Naive B cell (primary cell): ENCODE measurements around the gene ALOX15. TPM values are rescaled to one million over a fixed set of nuclear protein-coding genes. Genes with fewer than 3 reads are reported as not detected.
"Not testable (repeated sequence)": the region's sequence is repeated elsewhere in the genome, so short reads cannot be mapped to it uniquely, and the experiment has no call there.

ENCODE experiments used
- ATAC-seq, 2 donors: fragments of 150-1000 bp; cut with Tn5 transposase; 2 replicates each; pipeline ENCODE4 v1.10.0; 2021; ENCODE audit warnings: low read depth in 2 of 2, mild to moderate bottlenecking in 2 of 2, moderate library complexity in 2 of 2
- DNase-seq: peaks from one replicate; pipeline ENCODE4 v3.0.0; 2022
- H3K27ac Mint-ChIP-seq, 6 donors: one replicate each; pipeline ENCODE4 v1.8.0; 2020 to 2022; ENCODE audit warnings: mild to moderate bottlenecking in 6 of 6, mixed read lengths in 6 of 6, moderate library complexity in 5 of 6, inconsistent platforms in 2 of 6
- H3K27me3 Mint-ChIP-seq, 3 donors: one replicate each; pipeline ENCODE4 v1.8.0; 2021 to 2022; ENCODE audit warnings: mixed read lengths in 3 of 3, mild to moderate bottlenecking in 1 of 3
- H3K36me3 Mint-ChIP-seq, 2 donors: one replicate each; pipeline ENCODE4 v1.8.0; 2020 to 2022; ENCODE audit warnings: mixed read lengths in 2 of 2, inconsistent platforms in 1 of 2, mild to moderate bottlenecking in 1 of 2
- H3K4me1 Mint-ChIP-seq, 3 donors: one replicate each; pipeline ENCODE4 v1.8.0; 2020 to 2022; ENCODE audit warnings: mixed read lengths in 3 of 3, inconsistent platforms in 1 of 3, mild to moderate bottlenecking in 1 of 3, moderate library complexity in 1 of 3
- H3K4me3 Mint-ChIP-seq, 8 donors: one replicate each; pipeline ENCODE4 v1.8.0; 2020 to 2022; ENCODE audit warnings: mild to moderate bottlenecking in 8 of 8, mixed read lengths in 8 of 8, moderate library complexity in 8 of 8, inconsistent platforms in 2 of 8
- H3K9me3 Mint-ChIP-seq, 7 donors: one replicate each; pipeline ENCODE4 v1.8.0; 2020 to 2022; ENCODE audit warnings: mixed read lengths in 7 of 7, mild to moderate bottlenecking in 5 of 7, inconsistent platforms in 2 of 7, moderate library complexity in 1 of 7
- polyA plus RNA-seq, 6 donors: library from polyadenylated mRNA; unstranded; fragments of 300-500 nt; fragmentation: Illumina TruSeq; gene quantifications; one replicate each; pipeline ENCODE4 v1.2.3, GENCODE V29; 2021; ENCODE audit warnings: low read depth in 6 of 6

Gene ALOX15
- polyA plus RNA-seq, 6 donors from 2014 or later: 0.09 TPM; not detected in 5

DNA sequence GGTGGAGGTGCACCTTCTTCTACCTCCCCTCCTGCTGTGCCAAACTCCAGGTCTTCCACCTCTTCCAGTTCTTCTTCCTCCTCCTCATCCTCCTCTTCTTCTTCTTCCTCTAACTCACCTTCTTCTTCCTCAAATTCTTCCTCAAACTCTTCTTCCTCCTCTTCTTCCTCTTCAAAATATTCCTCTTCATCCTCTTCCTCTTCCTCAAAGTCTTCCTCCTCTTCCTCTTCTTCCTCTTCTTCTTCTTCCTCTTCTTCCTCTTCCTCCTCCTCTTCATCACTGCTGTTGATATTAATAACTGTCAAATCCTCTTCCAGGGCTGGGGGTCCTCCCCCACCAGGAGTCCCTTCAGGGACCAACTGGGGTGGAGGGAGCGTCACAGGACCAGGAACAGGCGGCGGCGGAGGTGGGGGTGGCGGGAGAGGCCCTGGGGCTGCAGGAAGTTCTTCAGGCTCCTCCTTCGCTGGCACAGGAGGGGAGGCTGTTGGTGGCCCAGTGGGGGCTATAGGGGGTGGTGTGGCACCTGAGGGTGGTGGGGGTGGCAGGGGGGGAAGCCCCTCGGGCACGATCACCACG, 30.7 kb upstream of the ALOX15 start:
- H3K36me3 Mint-ChIP-seq: peaks cover 24 to 41% of the 10 kb centered on the region in 2 donors
- DNase-seq: no peak

DNA sequence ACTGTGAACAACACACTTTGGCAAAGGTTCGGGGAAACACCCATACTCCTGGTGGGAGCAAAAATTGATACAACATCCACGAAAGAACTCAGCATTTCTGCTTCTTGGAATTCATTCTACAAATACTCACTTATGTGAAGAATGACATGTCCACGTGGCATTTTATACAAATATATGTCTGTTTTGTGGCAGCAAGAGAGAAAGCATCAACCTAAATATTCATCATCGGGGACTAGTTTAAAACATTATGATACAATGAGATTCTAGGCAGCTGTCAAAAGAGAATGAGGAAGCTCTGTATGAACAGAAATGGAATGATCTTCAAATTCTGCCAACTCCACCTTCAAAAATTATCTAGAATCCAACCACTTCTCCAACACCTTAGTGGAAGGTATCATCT, 25.7 kb upstream of the ALOX15 start:
- no peaks in the 10 kb centered on the region for H3K9me3 Mint-ChIP-seq
- ATAC-seq (no peak), DNase-seq (no peak)
- peaks cover 15 to 16% of the 10 kb centered on the region in 2 donors for H3K36me3 Mint-ChIP-seq
- H3K4me1 Mint-ChIP-seq: peaks cover 0 to 3% (median 0%) of the 10 kb centered on the region in 3 donors
- H3K4me3 Mint-ChIP-seq: no peak overlapping the region
- H3K27ac Mint-ChIP-seq: no peak overlapping the region
- no peaks in the 10 kb centered on the region for H3K27me3 Mint-ChIP-seq

More for the DNA sequence above, 30.7 kb upstream of the ALOX15 start:
- Mint-ChIP-seq H3K27ac (peak overlapping the region in 2 of 6 donors; percentile 47 to 80), H3K4me1 (peaks cover 0 to 3% (median 0%) of the 10 kb centered on the region in 3 donors), H3K9me3 (no peaks in the 10 kb centered on the region), H3K27me3 (no peaks in the 10 kb centered on the region), H3K4me3 (peak overlapping the region in 1 of 8 donors; percentile 84)
- no peak for ATAC-seq

DNA sequence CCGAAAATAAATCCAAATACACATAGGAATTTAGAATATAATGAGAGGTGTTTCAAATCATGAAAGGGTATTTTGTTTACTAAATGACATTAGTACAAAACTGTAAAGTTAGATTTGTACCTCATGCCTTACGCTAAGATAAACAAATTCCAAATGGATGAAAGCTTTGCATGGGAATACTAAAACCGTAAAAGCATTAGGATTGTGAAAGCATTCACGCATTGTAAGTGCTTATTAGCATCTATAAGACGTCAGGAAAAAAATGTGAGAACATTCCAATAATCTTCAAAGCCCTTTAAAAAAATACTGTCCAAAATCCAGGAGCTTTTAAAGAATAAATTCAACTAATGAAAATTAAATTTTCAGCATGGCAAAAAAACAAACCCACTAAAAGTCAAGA, 24.8 kb upstream of the ALOX15 start:
- no peaks in the 10 kb centered on the region for H3K9me3 Mint-ChIP-seq
- no peaks in the 10 kb centered on the region for H3K27me3 Mint-ChIP-seq
- H3K36me3 Mint-ChIP-seq: peaks cover 7 to 12% of the 10 kb centered on the region in 2 donors
- H3K4me1 Mint-ChIP-seq: peaks cover 0 to 2% (median 0%) of the 10 kb centered on the region in 3 donors
- ATAC-seq (no peak), DNase-seq (no peak)
- H3K4me3 Mint-ChIP-seq: no peak overlapping the region
- peak overlapping the region in 1 of 6 donors; percentile 0 for H3K27ac Mint-ChIP-seq

DNA sequence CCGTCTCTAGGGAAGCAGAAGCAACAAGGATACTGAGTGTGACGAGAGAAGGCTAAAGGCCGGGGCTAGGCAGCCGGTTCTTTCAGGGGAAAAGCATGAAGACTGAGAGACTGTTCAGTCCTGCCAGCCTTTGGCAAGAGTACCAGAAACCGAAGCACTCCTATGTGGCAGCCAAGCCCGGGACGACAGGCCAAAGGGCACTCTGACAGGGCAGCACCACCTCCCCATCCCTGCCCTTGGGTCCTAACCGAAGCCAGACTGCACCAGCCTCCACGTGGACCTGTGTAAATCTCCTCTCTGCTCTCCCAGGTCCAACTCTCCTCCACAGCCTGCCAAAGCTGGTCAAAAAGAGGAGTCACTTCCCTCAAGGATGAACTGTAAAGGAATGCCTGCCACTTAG, 23.5 kb upstream of the ALOX15 start:
- ATAC-seq (no peak), DNase-seq (no peak)
- no peak overlapping the region for H3K27ac Mint-ChIP-seq
- H3K9me3 Mint-ChIP-seq: no peaks in the 10 kb centered on the region
- H3K4me1 Mint-ChIP-seq: no peaks in the 10 kb centered on the region
- H3K4me3 Mint-ChIP-seq: no peak overlapping the region
- H3K27me3 Mint-ChIP-seq: peaks cover 0 to under 1% (median 0%) of the 10 kb centered on the region in 3 donors
- peaks cover 0 to 6% of the 10 kb centered on the region in 2 donors for H3K36me3 Mint-ChIP-seq

DNA sequence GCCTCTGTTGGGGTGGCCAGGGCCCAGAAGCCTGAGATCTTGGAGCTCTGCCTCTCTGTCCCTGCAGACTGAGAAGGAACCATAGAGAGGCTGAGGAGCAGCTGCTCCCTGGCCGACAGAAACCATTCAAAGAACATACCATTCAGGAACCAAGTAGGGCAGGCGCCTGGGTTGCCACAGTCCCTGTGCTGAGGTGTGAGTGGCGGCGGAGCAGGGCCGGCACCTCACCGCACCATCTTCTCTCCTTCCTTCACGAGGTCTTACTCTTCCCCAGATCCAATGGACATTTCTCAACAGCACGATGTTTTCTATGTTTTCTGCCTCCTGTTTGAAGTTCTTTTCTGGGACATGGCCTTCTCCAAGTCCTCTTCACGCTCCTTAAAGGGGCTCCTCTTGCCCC, 22.8 kb upstream of the ALOX15 start:
- Mint-ChIP-seq H3K9me3 (no peaks in the 10 kb centered on the region), H3K27me3 (peaks cover 0 to 8% (median under 1%) of the 10 kb centered on the region in 3 donors), H3K4me1 (no peaks in the 10 kb centered on the region), H3K4me3 (no peak overlapping the region), H3K36me3 (no peaks in the 10 kb centered on the region), H3K27ac (peak overlapping the region in 1 of 6 donors; percentile 40)
- ATAC-seq: no peak
- no peak for DNase-seq

DNA sequence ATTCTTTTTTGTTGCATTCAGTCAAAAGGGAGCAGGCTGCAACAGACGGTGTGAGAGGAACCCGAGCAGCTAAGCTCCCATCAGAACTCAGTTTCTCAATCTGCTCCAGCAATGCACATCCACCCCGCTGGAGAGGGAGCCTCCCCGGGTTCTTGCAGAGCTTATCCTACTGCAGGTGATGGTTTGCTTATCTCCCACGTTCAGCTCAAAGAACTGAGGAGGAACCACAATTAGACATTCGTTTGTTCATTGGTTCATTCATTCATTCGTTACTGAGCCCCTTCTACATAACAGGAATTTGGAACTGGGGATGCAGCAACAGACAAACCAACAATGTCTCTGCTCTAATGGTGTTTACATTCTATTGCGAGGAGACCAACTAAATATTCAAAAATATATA, 22.2 kb upstream of the ALOX15 start:
- DNase-seq (no peak), ATAC-seq (no peak)
- Mint-ChIP-seq H3K9me3 (no peaks in the 10 kb centered on the region), H3K4me3 (no peak overlapping the region), H3K4me1 (no peaks in the 10 kb centered on the region), H3K27ac (no peak overlapping the region), H3K36me3 (no peaks in the 10 kb centered on the region), H3K27me3 (peaks cover 4 to 12% (median 6%) of the 10 kb centered on the region in 3 donors)

DNA sequence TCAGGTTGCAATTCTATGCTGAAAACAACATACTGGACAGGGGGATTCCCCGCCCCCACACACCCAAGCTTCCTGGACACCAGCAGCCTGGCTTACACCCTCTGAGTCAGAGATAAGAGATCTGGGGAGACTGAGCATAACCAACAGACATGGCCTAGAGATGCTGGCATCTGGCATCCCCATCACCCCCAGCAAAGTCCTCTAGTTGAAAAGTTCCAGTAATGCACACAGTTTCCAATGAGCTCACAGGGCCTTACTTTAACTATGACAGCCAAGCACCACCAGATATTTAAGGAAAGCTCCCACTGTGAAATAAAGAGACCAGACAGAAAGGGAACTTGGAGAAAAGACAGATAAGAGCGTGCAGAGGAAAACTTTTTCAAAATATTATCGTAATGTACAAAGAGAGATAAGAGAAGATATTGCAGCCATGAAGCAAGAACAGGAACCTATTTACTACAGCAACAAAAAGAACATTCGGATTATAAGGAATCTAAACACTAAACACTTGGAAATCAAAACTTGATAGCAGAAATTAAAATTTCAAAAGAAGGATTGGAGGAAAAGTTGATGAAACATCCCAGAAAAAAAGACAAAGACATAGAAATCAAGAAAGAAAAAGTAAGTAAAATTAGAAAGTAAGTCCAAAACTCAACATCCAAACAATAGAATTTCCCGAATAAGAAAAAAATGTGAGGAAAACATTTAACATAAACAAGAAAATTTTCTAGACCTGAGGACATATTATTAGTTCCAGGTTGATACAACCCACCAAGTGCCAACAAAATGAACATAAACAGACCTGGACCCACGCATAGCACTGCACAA, 17.2 kb upstream of the ALOX15 start:
- H3K27me3 Mint-ChIP-seq: peaks cover 10 to 17% (median 16%) of the 10 kb centered on the region in 3 donors
- no peaks in the 10 kb centered on the region for H3K9me3 Mint-ChIP-seq
- no peak for ATAC-seq
- no peak overlapping the region for H3K4me3 Mint-ChIP-seq
- no peak overlapping the region for H3K27ac Mint-ChIP-seq
- peaks cover 0 to 2% (median 0%) of the 10 kb centered on the region in 3 donors for H3K4me1 Mint-ChIP-seq
- no peaks in the 10 kb centered on the region for H3K36me3 Mint-ChIP-seq
- DNase-seq: no peak

DNA sequence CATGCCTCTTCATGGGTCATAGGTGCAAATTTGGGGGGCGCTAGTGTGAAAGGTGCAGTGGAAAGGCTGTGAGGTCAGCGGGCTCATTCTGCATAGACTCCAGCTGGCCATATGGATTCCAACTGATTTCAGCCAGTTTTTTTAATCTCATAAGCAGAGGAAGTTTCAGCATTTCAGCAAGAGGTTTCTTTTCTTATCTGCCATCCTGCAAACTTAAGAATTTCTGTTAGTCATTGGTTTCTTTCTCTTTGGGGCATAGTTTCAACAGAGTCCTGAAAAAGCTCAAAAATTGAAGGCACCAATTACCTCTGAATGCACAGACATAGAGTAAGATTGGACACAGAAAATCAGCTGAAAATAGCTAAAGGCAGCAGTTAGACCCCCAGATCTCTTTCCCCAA, 16.2 kb upstream of the ALOX15 start:
- Mint-ChIP-seq H3K27me3 (peaks cover 10 to 27% (median 25%) of the 10 kb centered on the region in 3 donors), H3K27ac (no peak overlapping the region)

DNA sequence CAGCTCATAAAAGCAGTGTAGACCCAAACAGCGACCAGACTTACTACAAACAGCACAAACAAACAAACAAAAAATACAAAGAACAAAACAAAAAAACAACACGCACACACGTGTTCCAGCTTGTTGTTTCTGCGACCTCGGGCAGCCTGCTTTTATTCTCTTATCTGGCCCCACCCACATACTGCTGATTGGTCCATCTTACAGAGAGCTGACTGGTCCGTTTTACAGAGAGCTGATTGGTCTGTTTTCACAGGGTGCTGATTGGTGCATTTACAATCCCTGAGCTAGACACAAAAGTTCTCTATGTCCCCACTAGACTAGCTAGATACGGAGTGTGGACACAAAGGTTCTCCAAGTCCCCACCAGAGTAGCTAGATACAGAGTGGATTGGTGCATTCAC, 14.5 kb upstream of the ALOX15 start:
- H3K4me1 Mint-ChIP-seq, H3K27ac Mint-ChIP-seq, H3K9me3 Mint-ChIP-seq, H3K36me3 Mint-ChIP-seq, ATAC-seq, H3K4me3 Mint-ChIP-seq, DNase-seq: not testable (repeated sequence)
- peaks cover 15 to 38% (median 33%) of the 10 kb centered on the region in 3 donors for H3K27me3 Mint-ChIP-seq

More for the DNA sequence above, 16.2 kb upstream of the ALOX15 start:
- ATAC-seq: no peak
- H3K9me3 Mint-ChIP-seq: no peaks in the 10 kb centered on the region
- H3K4me3 Mint-ChIP-seq: no peak overlapping the region
- peaks cover 0 to 2% (median 0%) of the 10 kb centered on the region in 3 donors for H3K4me1 Mint-ChIP-seq
- DNase-seq: no peak
- no peaks in the 10 kb centered on the region for H3K36me3 Mint-ChIP-seq

DNA sequence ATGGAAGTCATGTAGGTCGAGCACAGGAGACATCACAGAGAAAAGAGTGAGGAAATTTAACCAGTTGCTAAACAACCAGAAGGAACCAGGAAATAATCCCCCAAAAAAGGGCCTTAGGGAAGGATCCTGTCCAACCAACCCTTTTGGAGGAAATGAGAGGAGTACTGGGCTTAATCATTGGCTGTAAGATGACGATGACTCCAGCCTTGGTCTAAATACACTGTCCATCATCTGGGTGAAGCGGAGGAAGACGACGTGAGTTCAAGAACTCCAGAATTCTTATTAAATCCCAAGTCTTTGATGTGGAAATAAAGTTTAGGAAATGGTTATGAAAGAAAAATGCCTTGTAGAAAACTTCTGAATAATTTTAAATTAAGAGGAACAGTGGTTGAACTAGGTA, 11.5 kb upstream of the ALOX15 start:
- ATAC-seq: no peak
- no peak overlapping the region for H3K27ac Mint-ChIP-seq
- H3K36me3 Mint-ChIP-seq: no peaks in the 10 kb centered on the region

DNA sequence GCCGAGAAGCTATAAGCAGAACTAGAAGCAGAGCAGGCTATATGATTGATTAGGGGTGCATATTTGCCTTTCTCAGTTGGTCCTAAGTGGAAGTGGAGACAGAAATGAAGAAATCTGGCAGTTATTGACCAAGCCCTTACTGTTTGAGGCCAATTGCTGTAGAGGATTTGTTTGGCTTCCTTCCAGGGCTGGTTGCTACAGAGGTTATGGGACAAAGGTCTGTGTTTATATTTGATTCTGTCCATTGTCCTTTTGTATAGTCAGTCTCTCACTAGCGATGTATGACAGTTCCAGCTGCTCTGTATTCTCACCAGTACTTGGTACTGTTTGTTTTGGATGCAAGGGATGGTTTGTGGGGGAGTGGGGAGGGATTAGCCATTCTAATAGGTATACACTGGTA, 7.3 kb upstream of the ALOX15 start:
- ATAC-seq: no peak
- H3K4me3 Mint-ChIP-seq: no peak overlapping the region

More for the DNA sequence above, 11.5 kb upstream of the ALOX15 start:
- Mint-ChIP-seq H3K4me3 (no peak overlapping the region), H3K9me3 (no peaks in the 10 kb centered on the region), H3K27me3 (peaks cover 17 to 37% (median 26%) of the 10 kb centered on the region in 3 donors), H3K4me1 (no peaks in the 10 kb centered on the region)
- no peak for DNase-seq

DNA sequence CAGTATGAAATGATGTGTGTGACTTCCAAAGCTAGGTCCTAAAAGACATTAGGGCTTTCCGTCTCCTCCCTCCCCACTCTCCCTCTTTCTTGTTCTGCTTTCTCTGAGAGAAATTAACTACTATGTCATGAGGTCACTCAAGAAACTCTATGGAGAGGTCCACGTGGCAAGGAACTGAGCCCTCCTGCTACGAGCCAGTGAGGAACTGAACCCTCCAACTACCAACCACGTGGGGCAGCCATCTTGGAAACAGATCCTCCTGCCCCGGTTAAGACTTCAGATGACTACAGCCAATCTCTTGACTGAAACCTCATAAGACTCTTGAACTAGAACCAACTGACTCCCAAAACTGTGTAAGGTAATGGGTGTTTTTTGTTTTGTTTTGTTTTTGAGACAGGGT, 4.2 kb upstream of the ALOX15 start:
- peaks cover 6 to 15% (median 12%) of the 10 kb centered on the region in 3 donors for H3K4me1 Mint-ChIP-seq
- peaks cover 0 to 6% (median 0%) of the 10 kb centered on the region in 7 donors for H3K9me3 Mint-ChIP-seq
- no peak for ATAC-seq
- H3K27me3 Mint-ChIP-seq: peaks cover 53 to 68% (median 66%) of the 10 kb centered on the region in 3 donors
- no peak overlapping the region for H3K27ac Mint-ChIP-seq
- H3K36me3 Mint-ChIP-seq: no peaks in the 10 kb centered on the region
- H3K4me3 Mint-ChIP-seq: no peak overlapping the region
- DNase-seq: no peak

More for the DNA sequence above, 7.3 kb upstream of the ALOX15 start:
- DNase-seq: no peak
- H3K36me3 Mint-ChIP-seq: no peaks in the 10 kb centered on the region
- peaks cover 38 to 60% (median 48%) of the 10 kb centered on the region in 3 donors for H3K27me3 Mint-ChIP-seq
- peaks cover 0 to 6% (median 0%) of the 10 kb centered on the region in 7 donors for H3K9me3 Mint-ChIP-seq
- H3K4me1 Mint-ChIP-seq: no peaks in the 10 kb centered on the region
- H3K27ac Mint-ChIP-seq: no peak overlapping the region

DNA sequence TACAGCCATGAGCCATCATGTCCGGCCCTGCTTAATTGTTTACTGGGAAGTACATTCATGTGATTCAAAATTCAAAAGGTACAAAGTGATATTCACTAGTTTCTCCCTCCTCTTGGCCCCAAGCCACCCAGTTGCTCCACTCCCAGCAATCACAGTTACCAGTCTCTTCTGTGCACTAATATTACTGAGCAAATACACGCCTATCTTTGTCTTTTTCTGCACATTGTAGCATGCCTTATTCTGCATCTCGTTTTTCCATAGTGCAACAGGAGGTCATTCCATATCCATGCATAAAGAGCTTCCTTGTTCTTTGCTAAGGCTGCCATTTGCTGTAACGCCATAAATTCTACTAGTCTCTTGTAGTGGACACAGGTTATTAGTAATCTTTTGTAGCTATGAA, 2.2 kb upstream of the ALOX15 start:
- Mint-ChIP-seq H3K4me1 (peaks cover 15 to 23% (median 23%) of the 10 kb centered on the region in 3 donors), H3K36me3 (peaks cover 0 to 7% of the 10 kb centered on the region in 2 donors), H3K4me3 (no peak overlapping the region), H3K27ac (no peak overlapping the region), H3K9me3 (peaks cover 0 to 6% (median 0%) of the 10 kb centered on the region in 7 donors), H3K27me3 (peaks cover 59 to 70% (median 67%) of the 10 kb centered on the region in 3 donors)
- ATAC-seq (no peak), DNase-seq (no peak)

DNA sequence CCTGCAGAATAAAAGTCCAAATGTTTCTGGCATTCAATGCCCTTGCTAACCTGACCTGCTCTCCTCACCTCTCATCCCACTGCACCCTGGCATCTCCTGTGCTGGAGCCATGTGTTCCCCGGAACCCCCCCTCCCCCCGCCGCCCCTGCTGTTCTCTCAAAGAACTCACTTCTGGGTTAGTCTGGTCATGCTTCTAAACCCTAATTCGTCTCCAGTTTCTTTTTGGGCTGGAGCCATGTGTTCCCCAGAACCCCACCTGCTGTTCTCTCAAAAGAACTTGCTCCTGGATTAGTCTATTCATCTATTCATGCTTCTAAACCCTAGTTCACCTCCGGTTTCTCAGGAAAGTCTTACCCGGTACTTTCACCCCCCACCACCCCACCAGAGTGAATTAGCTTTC, 808 bp upstream of the ALOX15 start:
- Mint-ChIP-seq H3K27me3 (peaks cover 56 to 80% (median 78%) of the 10 kb centered on the region in 3 donors), H3K36me3 (peaks cover 0 to 10% of the 10 kb centered on the region in 2 donors), H3K9me3 (peaks cover 0 to 6% (median 0%) of the 10 kb centered on the region in 7 donors), H3K27ac (peak overlapping the region in 1 of 6 donors; percentile 44), H3K4me1 (peaks cover 22 to 29% (median 28%) of the 10 kb centered on the region in 3 donors), H3K4me3 (peak overlapping the region in 3 of 8 donors; percentile 20 to 74 (median 25))
- DNase-seq (no peak), ATAC-seq (no peak)
